Ishikawa (cell line): ENCODE data around the gene AGPAT3.

Source experiments
- CEBPB ChIP-seq: IDR thresholded peaks from 2 replicates; pipeline ENCODE4 v1.6.1; 2012
- CREB1 ChIP-seq: IDR thresholded peaks from 2 replicates; pipeline ENCODE4 v1.6.1; 2012; ENCODE audit warnings: low read depth
- EGR1 ChIP-seq: IDR thresholded peaks from 2 replicates; pipeline ENCODE4 v1.6.1; 2012
- FOXM1 ChIP-seq: IDR thresholded peaks from 2 replicates; pipeline ENCODE4 v1.6.1; 2012; ENCODE audit warnings: low read depth, borderline replicate concordance
- MAX ChIP-seq: IDR thresholded peaks from 2 replicates; pipeline ENCODE4 v1.6.1; 2012
- NFIC ChIP-seq: IDR thresholded peaks from 2 replicates; pipeline ENCODE4 v1.6.1; 2012
- RAD21 ChIP-seq: IDR thresholded peaks from 2 replicates; pipeline ENCODE4 v1.6.1; 2012; ENCODE audit warnings: low read depth
- TAF1 ChIP-seq: IDR thresholded peaks from 2 replicates; pipeline ENCODE4 v1.6.1; 2012; ENCODE audit warnings: low read depth, mild to moderate bottlenecking
- TCF12 ChIP-seq: IDR thresholded peaks from 2 replicates; pipeline ENCODE4 v1.6.1; 2012; ENCODE audit warnings: low read depth
- YY1 ChIP-seq: IDR thresholded peaks from 2 replicates; pipeline ENCODE4 v1.6.1; 2012; ENCODE audit warnings: low read depth
- ZBTB7A ChIP-seq: IDR thresholded peaks from 2 replicates; pipeline ENCODE4 v1.6.1; 2012; ENCODE audit warnings: low read depth
- TF ChIP-seq, protein P1 (sequence below): IDR thresholded peaks from 2 replicates; pipeline ENCODE4 v1.6.1; 2012; ENCODE audit warnings: low read depth, mild to moderate bottlenecking
- TF ChIP-seq, protein P2 (sequence below): IDR thresholded peaks from 2 replicates; pipeline ENCODE4 v1.6.1; 2012

AGPAT3 gene

DNA sequence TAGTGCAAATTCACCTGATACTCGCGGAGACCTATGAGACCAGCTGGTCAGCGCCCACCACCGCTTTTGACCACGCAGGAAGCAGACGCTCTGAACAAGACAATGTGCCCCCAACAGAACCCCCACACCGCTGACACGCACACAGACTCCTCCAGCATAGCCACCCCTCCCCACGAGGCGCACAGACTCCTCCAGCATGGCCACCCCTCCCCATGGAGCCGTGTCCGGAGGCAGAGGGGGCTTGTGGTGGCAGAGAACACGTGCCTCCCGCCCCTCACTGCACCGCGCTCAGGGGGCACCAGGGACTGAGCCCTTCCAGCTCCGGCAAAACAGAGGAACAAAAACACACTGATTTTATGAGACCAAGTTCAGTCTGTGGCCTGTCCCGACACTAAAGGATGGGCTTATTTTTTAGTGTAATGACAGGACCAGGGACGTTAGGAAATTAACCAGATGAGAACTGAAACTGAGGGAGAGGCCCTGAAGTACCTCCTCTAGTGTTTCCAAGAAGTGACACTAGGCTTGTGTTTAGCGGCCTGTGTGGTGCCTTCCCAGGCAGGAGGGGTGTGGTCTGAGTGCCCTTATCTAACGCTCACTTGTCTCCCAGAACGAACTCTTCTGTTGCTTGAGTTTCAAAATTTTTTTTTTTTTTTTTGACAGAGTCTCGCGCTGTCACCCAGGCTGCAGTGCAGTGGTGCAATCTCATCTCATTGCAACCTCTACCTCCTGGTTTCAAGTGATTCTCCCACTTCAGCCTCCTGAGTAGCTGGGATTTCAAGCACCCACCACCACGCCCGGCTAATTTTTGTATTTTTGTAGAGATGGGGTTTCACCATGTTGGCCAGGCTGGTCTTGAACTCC lies 10.0 kb upstream of the AGPAT3 start:
- TF ChIP-seq TAF1 (no peak), CEBPB (no peak), EGR1 (no peak), NFIC (no peak), ZBTB7A (no peak), MAX (no peak)

DNA sequence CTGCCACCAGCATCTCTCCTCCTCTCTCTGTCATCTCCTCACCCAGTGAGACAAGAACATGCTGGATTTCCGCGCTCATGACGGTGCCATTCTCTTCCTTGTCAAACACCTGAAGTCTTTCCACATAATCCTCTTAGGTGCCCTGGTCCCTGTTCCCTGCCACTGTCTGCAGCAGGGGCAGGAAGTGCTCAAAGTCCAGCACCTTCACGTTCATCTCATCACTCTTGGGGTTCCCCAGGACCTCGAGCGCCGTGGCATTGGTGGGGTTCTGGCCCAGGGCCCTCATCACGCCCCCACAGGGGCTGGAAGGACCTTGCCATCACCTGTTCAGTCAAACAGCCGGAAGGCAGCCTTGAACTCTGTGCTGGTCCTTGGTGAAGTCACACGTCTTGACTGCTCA lies 9.1 kb upstream of the AGPAT3 start:
- TF ChIP-seq YY1: no peak
- no peak for TF ChIP-seq CREB1
- TF ChIP-seq, protein P1, sequence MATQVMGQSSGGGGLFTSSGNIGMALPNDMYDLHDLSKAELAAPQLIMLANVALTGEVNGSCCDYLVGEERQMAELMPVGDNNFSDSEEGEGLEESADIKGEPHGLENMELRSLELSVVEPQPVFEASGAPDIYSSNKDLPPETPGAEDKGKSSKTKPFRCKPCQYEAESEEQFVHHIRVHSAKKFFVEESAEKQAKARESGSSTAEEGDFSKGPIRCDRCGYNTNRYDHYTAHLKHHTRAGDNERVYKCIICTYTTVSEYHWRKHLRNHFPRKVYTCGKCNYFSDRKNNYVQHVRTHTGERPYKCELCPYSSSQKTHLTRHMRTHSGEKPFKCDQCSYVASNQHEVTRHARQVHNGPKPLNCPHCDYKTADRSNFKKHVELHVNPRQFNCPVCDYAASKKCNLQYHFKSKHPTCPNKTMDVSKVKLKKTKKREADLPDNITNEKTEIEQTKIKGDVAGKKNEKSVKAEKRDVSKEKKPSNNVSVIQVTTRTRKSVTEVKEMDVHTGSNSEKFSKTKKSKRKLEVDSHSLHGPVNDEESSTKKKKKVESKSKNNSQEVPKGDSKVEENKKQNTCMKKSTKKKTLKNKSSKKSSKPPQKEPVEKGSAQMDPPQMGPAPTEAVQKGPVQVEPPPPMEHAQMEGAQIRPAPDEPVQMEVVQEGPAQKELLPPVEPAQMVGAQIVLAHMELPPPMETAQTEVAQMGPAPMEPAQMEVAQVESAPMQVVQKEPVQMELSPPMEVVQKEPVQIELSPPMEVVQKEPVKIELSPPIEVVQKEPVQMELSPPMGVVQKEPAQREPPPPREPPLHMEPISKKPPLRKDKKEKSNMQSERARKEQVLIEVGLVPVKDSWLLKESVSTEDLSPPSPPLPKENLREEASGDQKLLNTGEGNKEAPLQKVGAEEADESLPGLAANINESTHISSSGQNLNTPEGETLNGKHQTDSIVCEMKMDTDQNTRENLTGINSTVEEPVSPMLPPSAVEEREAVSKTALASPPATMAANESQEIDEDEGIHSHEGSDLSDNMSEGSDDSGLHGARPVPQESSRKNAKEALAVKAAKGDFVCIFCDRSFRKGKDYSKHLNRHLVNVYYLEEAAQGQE: no peak
- no peak for TF ChIP-seq TCF12
- no peak for TF ChIP-seq FOXM1
- TF ChIP-seq ZBTB7A: no peak
- TF ChIP-seq MAX: no peak

DNA sequence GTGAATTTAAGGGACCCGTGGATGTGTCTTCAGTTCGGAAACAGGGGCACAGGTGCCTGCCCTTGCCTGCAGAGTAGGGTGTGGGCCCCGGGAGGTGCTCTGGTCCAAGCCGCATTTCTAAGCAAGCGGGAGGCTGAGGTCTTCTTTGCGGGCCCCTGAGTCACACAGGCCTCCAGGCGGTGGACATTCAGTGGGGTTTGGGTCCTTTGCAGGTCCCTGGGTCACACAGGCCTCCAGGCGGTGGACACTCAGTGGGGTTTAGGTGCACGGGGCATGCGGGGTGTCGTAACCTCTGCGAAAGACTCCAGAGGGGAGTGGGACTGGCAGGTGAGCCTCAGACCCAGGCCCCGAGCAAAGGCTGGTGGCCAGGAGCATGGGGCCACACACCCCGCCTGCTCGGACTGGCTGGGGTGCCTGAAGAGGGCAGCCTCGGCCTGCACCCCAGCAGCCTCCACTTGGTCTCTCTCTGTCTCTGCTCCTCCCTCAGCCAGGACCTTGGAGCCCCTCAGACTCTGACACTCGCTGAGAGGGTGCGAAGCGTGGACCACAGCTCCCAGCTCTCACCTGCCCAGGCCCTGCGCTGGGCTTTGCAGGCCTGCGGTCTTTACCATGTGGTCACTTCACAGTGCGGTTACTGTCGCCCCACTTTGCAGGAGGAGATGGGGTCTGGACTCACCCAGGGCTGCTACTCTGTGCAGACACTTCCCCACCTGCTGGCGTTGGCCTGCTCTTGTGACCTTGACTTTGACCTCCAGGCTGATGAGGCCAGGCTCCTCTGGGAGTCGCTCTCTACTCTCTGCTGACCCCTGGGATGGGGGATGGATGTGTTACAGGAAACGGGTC lies 6.0 kb upstream of the AGPAT3 start:
- TF ChIP-seq TCF12 (no peak), FOXM1 (no peak), NFIC (no peak), ZBTB7A (no peak), TAF1 (no peak), RAD21 (no peak)

DNA sequence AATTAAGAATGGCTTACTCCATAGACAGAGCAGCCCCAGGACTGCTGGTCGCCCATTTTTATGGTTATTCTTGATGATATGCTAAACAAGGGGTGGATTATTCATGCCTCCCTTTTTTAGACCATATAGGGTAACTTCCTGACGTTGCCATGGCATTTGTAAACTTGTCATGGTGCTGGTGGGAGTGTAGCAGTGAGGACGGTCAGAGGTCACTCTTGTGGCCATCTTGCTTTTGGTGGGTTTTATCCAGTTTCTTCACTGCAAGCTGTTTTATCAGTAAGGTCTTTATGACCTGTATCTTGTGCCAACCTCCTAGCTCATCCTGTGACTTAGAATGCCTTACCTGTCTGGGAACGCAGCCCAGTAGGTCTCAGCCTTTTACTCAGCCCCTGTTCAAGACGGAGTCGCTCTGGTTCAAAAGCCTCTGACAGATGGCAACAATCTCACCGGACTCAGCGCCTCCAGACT lies 5.2 kb upstream of the AGPAT3 start:
- TF ChIP-seq MAX (no peak), EGR1 (no peak), ZBTB7A (no peak), TAF1 (no peak), TCF12 (no peak), NFIC (no peak)
- TF ChIP-seq, protein P1: no peak

GRCh38 chr21:43861706-43862105 lies 3.3 kb upstream of the AGPAT3 start:
- TF ChIP-seq MAX: no peak
- no peak for TF ChIP-seq FOXM1
- TF ChIP-seq CEBPB: no peak
- TF ChIP-seq TCF12: no peak
- TF ChIP-seq, protein P2, sequence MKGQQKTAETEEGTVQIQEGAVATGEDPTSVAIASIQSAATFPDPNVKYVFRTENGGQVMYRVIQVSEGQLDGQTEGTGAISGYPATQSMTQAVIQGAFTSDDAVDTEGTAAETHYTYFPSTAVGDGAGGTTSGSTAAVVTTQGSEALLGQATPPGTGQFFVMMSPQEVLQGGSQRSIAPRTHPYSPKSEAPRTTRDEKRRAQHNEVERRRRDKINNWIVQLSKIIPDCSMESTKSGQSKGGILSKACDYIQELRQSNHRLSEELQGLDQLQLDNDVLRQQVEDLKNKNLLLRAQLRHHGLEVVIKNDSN: no peak
- TF ChIP-seq TAF1: no peak
- TF ChIP-seq ZBTB7A: no peak
- TF ChIP-seq, protein P1: no peak
- no peak for TF ChIP-seq RAD21
- no peak for TF ChIP-seq YY1
